Activated naive CD4-positive, alpha-beta T cell treated with anti-CD3 and anti-CD28 coated beads, Interleukin-2, amount 10 ng/mL, durations not matched to agents 7 days and 5 days (primary cell): ENCODE measurements around the gene STAT5B.
A peak's percentile ranks its signal among the peaks of the same experiment; 100 is the strongest.
"Not testable (repeated sequence)": the region's sequence is repeated elsewhere in the genome, so short reads cannot be mapped to it uniquely, and the experiment has no call there.

Source experiments
- CTCF ChIA-PET: fragments of 350-600 bp; sonication (Branson Sonifier 250); formaldehyde crosslinking; loops from one replicate; lab custom pipeline; 2021; ENCODE audit warnings: antibody characterized with exemption; lab: Charles Lee
- DNase-seq: peaks from one replicate; pipeline ENCODE4 v3.0.0-alpha.2; 2020
- H3K27ac Mint-ChIP-seq: one replicate; pipeline ENCODE4 v1.8.0; 2021; ENCODE audit warnings: mild to moderate bottlenecking, moderate library complexity, mixed read lengths
- H3K27me3 Mint-ChIP-seq: one replicate; pipeline ENCODE4 v1.8.0; 2021; ENCODE audit warnings: mild to moderate bottlenecking, mixed read lengths
- H3K36me3 Mint-ChIP-seq: one replicate; pipeline ENCODE4 v1.8.0; 2021; ENCODE audit warnings: mixed read lengths
- H3K4me1 Mint-ChIP-seq: one replicate; pipeline ENCODE4 v1.8.0; 2021; ENCODE audit warnings: mixed read lengths
- H3K4me3 Mint-ChIP-seq: one replicate; pipeline ENCODE4 v1.8.0; 2021; ENCODE audit warnings: mild to moderate bottlenecking, moderate library complexity, mixed read lengths
- H3K9me3 Mint-ChIP-seq: one replicate; pipeline ENCODE4 v1.8.0; 2021; ENCODE audit warnings: mixed read lengths

Gene STAT5B

DNA sequence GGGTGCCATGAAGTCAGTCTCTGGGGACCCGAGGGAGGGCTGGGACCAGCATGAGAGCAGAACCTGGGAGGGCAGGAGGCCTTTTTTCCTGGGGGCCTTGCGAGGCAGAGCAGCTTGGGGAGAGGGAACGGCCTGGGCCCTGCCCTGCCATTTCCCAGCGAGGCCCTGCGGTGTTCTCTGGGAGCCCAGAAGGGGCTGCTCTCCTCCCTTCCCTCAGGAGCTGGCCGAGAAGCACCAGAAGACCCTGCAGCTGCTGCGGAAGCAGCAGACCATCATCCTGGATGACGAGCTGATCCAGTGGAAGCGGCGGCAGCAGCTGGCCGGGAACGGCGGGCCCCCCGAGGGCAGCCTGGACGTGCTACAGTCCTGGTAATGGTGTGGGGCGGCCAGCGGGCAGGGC lies 23.7 kb upstream of the STAT5B start:
- H3K27ac Mint-ChIP-seq, H3K4me1 Mint-ChIP-seq, H3K4me3 Mint-ChIP-seq, CTCF ChIA-PET, H3K27me3 Mint-ChIP-seq, DNase-seq, H3K9me3 Mint-ChIP-seq: not testable (repeated sequence)
- H3K36me3 Mint-ChIP-seq, result peaks cover 51% of the 10 kb centered on the region

DNA sequence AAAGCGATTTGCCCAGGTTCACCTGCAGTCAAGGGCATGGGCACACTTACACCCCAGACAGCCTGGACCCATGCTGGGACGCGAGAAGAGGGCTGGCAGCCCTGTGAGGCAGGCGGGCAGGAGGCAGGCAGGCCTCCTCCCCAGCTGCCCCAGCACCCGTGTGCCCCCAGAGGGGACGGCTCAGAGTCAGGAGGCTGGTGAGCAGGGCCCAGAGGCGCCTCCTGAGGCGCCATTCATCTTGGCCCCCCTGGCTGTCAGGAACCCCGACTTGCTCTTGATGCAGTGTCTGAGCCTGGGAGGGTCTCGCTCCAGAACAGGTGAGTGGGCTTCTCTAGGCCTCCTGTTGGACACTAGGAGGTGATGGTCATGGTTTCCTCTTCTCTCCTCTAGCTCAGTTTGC lies 23.2 kb upstream of the STAT5B start:
- H3K4me1 Mint-ChIP-seq, H3K27me3 Mint-ChIP-seq, DNase-seq, H3K27ac Mint-ChIP-seq, H3K9me3 Mint-ChIP-seq, CTCF ChIA-PET, H3K4me3 Mint-ChIP-seq: not testable (repeated sequence)
- H3K36me3 Mint-ChIP-seq, result peaks cover 46% of the 10 kb centered on the region

DNA sequence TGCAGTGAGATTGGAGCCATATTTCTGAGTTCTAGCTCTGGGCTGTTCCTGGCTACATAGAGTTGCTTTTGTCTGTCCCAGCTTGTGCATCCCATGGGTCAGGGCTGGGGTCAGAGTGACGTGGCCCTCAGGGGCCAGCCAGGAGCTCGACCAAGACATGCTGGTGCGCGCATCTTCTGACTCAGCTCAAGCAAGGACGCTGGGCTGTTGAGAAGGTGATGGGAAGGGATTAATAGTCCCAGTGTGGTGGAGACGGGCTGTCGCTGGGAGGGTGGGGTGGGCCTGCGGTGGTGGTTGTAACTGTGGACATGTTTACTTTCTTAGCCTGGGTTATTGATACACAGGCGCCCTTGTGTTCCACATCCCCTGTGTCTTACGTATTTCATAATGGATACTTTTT lies 21.6 kb upstream of the STAT5B start:
- CTCF ChIA-PET, result interaction anchor here (1.1 kb wide), 1 partner anchor 13 kb away, joined by 3 read pairs; no protein-coding TSS in a partner anchor
- not testable (repeated sequence) for H3K4me3 Mint-ChIP-seq, H3K9me3 Mint-ChIP-seq, DNase-seq, H3K27me3 Mint-ChIP-seq, H3K27ac Mint-ChIP-seq, H3K4me1 Mint-ChIP-seq
- H3K36me3 Mint-ChIP-seq, result peaks cover 41% of the 10 kb centered on the region

DNA sequence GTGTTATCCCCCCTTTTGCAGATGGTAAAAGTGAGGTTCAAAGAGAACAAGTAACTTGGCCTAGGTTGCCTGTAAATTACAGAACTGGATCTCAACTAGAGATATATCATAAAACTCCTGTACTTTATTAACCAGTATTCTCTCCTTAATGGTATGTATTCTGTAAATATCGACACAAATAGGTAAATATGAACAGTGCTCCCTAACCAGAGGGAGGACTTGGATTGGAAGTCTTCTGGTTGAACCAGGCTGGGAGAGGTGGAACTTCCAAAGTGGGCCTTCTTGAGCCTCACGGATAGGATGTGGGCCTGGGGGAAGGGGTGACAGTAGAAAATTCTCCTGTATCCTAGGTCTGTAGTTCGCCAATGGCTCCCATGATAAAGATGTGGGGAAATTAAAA lies 19.8 kb upstream of the STAT5B start:
- Mint-ChIP-seq H3K27ac (no peak overlapping the region), H3K36me3 (peaks cover 36% of the 10 kb centered on the region)
- CTCF ChIA-PET, result interaction anchor here (1.8 kb wide), 1 partner anchor 74 kb away, joined by 8 read pairs; no protein-coding TSS in a partner anchor

DNA sequence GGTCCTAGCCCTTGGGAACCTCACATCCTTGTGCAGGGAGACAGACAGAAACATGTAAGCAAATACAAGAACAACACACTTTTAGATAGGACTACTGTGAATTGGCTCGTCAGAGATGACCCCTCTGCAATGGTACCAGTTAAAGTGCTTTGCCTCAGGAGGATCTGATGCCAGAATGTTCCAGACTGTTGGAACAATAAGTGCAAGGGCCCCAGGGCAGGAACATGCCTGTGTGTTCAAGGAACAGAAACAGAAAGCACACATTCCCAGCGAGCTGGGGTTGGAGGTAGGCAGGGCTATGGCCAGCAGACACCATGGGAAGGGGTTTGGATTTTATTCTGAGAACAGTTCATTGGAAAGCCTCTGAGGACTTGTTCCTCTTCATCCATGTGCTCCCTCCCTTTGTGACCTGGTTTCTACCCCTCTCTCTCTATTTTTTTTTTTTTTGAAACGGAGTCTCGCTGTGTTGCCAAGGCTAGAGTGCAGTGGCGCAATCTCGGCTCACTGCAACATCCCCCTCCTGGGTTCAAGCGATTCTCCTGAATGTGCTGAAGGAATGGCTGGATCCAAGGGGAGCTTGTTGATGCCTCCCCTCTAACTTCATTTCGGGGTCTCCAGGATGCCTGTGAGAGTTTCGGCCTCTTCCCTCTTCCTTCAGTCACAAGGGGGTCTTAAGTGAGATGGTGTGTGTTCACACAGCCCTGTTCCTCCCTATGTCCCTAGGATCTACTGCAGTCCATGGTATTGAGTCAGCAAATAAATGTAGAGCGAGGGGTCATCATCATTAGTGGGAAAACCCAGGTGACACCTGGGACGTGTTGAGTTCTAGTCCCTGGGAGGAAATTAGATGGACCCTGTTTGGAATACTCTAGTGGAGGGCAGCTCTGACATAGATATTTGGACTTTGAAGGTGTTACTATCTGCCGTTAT lies 18.5 kb upstream of the STAT5B start:
- H3K9me3 Mint-ChIP-seq, result no peaks in the 10 kb centered on the region
- H3K36me3 Mint-ChIP-seq, result peaks cover 41% of the 10 kb centered on the region
- H3K4me3 Mint-ChIP-seq, result no peak overlapping the region
- CTCF ChIA-PET, result interaction anchor here (0.6 to 2.7 kb wide), 5 partner anchors 8 to 283 kb away, joined by 3 to 18 read pairs (median 4); no protein-coding TSS in a partner anchor
- no peak for DNase-seq
- no peaks in the 10 kb centered on the region for H3K27me3 Mint-ChIP-seq
- H3K27ac Mint-ChIP-seq, result peak overlapping the region; percentile 53
- peaks cover 24% of the 10 kb centered on the region for H3K4me1 Mint-ChIP-seq

More for the DNA sequence above, 19.8 kb upstream of the STAT5B start:
- Mint-ChIP-seq H3K4me1 (peaks cover 12% of the 10 kb centered on the region), H3K4me3 (no peak overlapping the region), H3K9me3 (no peaks in the 10 kb centered on the region), H3K27me3 (no peaks in the 10 kb centered on the region)
- no peak for DNase-seq

DNA sequence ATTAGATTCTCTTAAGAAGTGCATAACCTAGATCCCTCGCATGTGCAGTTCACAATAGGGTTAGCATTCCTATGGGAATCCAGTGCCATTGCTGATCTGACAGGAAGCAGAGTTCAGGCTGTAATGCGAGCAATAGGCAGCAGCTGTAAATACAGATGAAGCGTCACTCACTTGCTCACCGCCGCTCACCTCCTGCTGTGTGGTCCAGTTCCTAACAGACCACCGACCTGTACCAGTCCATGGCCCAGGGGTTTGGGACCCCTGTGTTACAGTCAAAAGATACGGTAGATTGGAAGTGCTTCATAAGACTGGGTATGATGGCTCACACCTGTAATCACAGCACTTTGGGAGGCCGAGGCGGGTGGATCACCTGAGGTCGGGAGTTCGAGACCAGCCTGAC lies 14.9 kb upstream of the STAT5B start:
- no peak for DNase-seq
- Mint-ChIP-seq H3K4me3 (no peak overlapping the region), H3K27ac (peak overlapping the region; percentile 22), H3K36me3 (peaks cover 35% of the 10 kb centered on the region), H3K9me3 (no peaks in the 10 kb centered on the region), H3K27me3 (no peaks in the 10 kb centered on the region), H3K4me1 (peaks cover 48% of the 10 kb centered on the region)
- CTCF ChIA-PET, result interaction anchor here (0.7 to 3.5 kb wide), 2 partner anchors 15 to 68 kb away, joined by 3 to 29 read pairs; no protein-coding TSS in a partner anchor

DNA sequence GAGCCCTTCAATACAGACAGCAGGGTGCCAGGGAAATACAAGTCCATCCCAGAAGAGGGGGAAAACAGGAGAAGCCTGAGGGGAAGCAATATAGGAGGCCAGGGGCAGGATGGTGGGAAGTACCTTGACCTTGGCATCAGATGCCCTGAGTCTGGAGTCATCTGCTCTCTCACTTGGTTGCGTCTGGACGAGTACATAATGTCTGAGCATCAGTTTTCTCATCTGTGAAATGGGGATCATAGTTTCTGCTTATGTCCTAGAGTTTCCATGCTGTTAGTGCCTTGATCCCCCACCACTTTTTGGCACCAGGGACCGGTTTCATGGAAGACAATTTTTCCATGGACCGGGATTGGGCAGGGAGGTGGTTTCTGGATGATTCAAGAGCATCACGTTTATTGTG lies 14.4 kb upstream of the STAT5B start:
- Mint-ChIP-seq H3K4me3 (peak overlapping the region; percentile 97), H3K27ac (peak overlapping the region; percentile 88), H3K4me1 (peaks cover 54% of the 10 kb centered on the region), H3K36me3 (peaks cover 29% of the 10 kb centered on the region), H3K9me3 (no peaks in the 10 kb centered on the region), H3K27me3 (no peaks in the 10 kb centered on the region)
- CTCF ChIA-PET, result interaction anchor here (0.7 to 3.5 kb wide), 2 partner anchors 15 to 68 kb away, joined by 3 to 29 read pairs; no protein-coding TSS in a partner anchor
- DNase-seq, result no peak

DNA sequence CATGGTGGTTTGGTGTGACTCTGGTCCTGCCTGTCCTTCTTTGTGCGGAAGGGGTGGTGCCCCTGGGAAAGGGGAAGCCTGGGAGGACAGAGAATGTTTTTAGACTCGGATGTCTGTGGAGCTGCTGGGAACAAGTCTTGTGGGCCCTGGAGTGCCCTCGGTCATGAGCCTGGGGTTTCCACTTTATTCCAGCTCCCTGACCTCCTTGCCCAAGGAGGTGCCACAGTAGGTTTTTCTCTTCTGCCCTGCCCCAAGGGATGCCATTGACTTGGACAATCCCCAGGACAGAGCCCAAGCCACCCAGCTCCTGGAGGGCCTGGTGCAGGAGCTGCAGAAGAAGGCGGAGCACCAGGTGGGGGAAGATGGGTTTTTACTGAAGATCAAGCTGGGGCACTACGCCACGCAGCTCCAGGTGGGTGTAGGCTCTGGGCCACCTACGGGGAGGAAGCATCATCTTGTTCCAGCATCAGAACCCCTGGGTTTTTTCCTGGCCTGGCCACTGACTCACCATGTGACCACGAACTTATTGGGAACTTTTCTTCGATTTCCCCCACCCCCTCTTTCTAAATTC lies 13.5 kb upstream of the STAT5B start:
- peaks cover 26% of the 10 kb centered on the region for H3K36me3 Mint-ChIP-seq
- peak overlapping the region; percentile 97 for H3K4me3 Mint-ChIP-seq
- no peaks in the 10 kb centered on the region for H3K27me3 Mint-ChIP-seq
- no peak for DNase-seq
- H3K27ac Mint-ChIP-seq, result peak overlapping the region; percentile 88
- H3K9me3 Mint-ChIP-seq, result no peaks in the 10 kb centered on the region
- peaks cover 56% of the 10 kb centered on the region for H3K4me1 Mint-ChIP-seq
- CTCF ChIA-PET, result interaction anchor here (0.8 to 3.5 kb wide), 5 partner anchors 16 to 113 kb away, joined by 3 to 29 read pairs (median 6); no protein-coding TSS in a partner anchor

DNA sequence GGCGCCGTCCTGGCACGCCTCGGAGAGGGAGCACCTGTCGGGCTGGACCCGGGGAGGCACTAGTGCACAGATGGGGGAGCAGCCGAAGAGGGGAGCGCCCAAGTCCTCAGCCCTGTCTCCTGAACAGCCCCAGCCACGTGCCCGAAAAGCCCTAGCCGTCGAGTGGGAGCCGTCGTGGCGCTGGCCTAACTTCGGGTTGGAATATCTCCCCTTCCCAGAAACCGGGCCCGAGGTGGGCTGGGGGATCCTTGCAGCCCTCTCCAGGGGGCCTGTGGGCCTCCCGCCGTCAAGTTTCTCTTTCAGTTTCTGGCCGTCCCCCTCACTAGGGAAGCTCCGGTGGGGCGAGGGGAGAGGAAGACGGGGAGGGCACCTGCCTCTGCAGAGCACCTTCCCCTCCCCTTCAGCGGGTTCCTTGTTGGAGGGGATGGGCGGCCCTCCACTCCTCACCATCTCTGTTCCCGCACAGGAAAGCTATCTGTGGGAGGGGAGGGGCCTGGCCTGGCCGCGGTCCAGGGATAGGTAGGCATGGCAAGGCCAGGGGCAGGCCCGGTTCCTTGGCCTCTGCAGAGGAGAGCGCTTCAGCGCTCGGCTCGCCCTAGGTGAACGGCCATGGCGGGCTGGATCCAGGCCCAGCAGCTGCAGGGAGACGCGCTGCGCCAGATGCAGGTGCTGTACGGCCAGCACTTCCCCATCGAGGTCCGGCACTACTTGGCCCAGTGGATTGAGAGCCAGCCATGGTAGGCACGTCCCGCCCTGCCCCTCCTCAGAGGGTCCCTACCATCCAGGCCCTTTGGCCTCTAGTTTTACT lies 12.8 kb upstream of the STAT5B start:
- no peaks in the 10 kb centered on the region for H3K27me3 Mint-ChIP-seq
- CTCF ChIA-PET, result interaction anchor here (0.8 to 3.5 kb wide), 6 partner anchors 15 to 114 kb away, joined by 3 to 29 read pairs (median 5); no protein-coding TSS in a partner anchor
- H3K36me3 Mint-ChIP-seq, result peaks cover 24% of the 10 kb centered on the region
- peak overlapping the region; percentile 88 for H3K27ac Mint-ChIP-seq
- peak; percentile 78 for DNase-seq
- no peaks in the 10 kb centered on the region for H3K9me3 Mint-ChIP-seq
- peak overlapping the region; percentile 97 for H3K4me3 Mint-ChIP-seq
- H3K4me1 Mint-ChIP-seq, result peaks cover 57% of the 10 kb centered on the region

DNA sequence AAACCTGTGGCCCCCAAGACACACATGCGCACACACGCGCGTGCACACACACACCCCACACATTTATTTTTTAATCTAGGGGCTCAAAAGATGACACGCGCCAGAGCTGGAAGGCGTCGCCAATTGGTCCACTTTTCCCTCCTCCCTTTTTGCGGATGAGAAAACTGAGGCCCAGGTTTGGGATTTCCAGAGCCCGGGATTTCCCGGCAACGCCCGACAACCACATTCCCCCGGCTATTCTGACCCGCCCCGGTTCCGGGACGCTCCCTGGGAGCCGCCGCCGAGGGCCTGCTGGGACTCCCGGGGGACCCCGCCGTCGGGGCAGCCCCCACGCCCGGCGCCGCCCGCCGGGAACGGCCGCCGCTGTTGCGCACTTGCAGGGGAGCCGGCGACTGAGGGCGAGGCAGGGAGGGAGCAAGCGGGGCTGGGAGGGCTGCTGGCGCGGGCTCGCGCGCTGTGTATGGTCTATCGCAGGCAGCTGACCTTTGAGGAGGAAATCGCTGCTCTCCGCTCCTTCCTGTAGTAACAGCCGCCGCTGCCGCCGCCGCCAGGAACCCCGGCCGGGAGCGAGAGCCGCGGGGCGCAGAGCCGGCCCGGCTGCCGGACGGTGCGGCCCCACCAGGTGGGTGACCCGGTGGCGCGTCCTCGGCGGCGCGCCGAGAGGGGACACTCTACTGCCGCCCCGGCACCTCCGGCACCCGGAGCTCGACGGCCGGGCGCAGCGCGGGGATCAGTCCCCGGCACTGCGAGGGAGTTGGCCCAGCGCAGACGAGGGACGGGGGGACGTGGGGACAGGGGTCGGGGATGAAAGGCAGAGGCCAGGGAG lies 12.0 kb upstream of the STAT5B start, which contains the start of gene STAT5A:
Gene STAT5A (plus strand): TSS at position 522 of the 826 bp plus-strand sequence. CDS start 914 bp downstream, outside the sequence.
- Mint-ChIP-seq H3K27me3 (no peaks in the 10 kb centered on the region), H3K4me3 (peak within 1 kb of the TSS; percentile 97), H3K9me3 (no peaks in the 10 kb centered on the region), H3K4me1 (peaks cover 58% of the 10 kb centered on the region), H3K36me3 (peaks cover 20% of the 10 kb centered on the region), H3K27ac (peak within 1 kb of the TSS; percentile 96)
- CTCF ChIA-PET, result interaction anchor here (0.8 to 3.5 kb wide), 6 partner anchors 23 to 118 kb away, joined by 3 to 29 read pairs (median 6); no protein-coding TSS in a partner anchor
- peak; percentile 90 for DNase-seq

DNA sequence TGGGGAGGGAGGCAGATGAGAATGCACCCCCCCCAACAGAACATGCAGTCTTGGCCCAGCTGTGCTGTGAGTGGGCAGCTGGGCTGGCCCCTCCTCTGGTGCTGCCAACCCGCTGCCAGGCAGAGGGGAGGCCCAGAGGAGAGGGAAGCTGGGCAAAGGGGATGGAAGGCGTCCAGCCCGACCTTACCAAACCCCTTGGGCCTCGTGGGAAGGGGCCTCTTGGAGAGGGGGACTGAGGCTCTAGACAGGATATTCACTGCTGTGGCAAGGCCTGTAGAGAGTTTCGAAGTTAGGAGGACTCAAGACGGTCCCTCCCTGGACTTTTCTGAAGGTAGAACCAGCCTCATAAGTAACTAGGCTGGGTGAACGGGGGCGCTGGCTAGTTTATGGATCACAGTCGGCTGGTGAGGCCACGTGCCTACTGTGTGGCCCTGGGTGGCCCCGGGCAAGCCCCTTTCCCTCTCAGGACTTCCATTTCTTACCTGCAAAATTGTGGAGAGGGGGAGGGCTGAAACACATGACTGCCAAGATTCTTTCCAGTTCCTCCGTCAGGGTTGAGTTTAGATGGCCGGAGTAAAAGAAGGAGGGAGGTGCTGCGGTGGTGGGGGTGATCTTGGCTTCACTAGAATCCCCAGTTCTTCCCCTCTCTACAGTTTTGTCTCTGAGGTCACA lies 11.2 kb upstream of the STAT5B start:
- H3K4me1 Mint-ChIP-seq, result peaks cover 62% of the 10 kb centered on the region
- peak; percentile 56 for DNase-seq
- peak overlapping the region; percentile 97 for H3K4me3 Mint-ChIP-seq
- H3K27me3 Mint-ChIP-seq, result no peaks in the 10 kb centered on the region
- CTCF ChIA-PET, result interaction anchor here (1.3 to 3.5 kb wide), 5 partner anchors 26 to 119 kb away, joined by 4 to 29 read pairs (median 7); no protein-coding TSS in a partner anchor
- H3K9me3 Mint-ChIP-seq, result no peaks in the 10 kb centered on the region
- H3K27ac Mint-ChIP-seq, result peak overlapping the region; percentile 96
- H3K36me3 Mint-ChIP-seq, result peaks cover 20% of the 10 kb centered on the region

DNA sequence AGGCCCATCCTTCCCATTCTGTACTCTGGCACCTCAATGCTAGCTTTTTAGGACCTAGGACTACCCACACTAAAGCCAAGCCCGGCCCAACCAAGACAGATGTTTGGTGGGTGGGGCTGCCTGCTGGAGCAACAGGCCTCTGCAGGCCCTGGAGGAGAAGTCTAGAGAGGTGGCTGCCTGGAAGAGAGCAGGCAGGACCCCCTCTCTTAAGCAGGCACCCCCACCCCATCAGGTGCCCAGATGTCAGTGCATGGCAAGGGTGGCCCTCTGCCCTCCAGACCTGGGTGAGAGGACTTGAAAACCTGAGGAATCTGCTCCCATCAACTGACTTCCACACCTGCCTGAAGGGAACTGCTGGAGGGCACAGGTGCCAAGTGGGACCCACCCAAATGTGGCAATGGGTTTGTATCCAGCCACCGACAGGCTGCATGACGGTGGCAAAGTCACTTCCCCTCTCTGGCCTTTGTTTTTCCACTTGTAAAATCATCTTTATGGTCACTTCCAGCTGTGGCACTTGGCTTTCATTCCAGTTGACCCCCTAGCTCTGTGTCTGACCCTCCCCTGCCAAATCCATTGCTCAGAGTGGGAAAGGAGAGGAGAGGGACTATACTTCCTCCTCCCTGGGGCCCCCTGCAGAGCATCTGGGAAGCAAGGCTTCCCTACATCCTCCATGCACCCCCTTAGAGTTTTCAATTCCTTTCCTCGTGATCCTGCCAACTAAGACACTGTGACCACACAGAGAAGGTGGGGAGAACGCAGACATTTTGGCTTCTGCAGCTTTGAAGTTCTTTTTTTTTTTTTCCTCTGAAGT lies 10.4 kb upstream of the STAT5B start:
- peak overlapping the region; percentile 97 for H3K4me3 Mint-ChIP-seq

More for the DNA sequence above, 10.4 kb upstream of the STAT5B start:
- peaks cover 58% of the 10 kb centered on the region for H3K4me1 Mint-ChIP-seq
- CTCF ChIA-PET, result interaction anchor here (0.6 to 2.0 kb wide), 4 partner anchors 38 to 120 kb away, joined by 3 to 9 read pairs (median 6); partner anchors contain the start of gene HCRT
- H3K9me3 Mint-ChIP-seq, result no peaks in the 10 kb centered on the region
- no peak for DNase-seq
- peaks cover 16% of the 10 kb centered on the region for H3K36me3 Mint-ChIP-seq
- H3K27ac Mint-ChIP-seq, result peak overlapping the region; percentile 96
- no peaks in the 10 kb centered on the region for H3K27me3 Mint-ChIP-seq
